ENCODE measurements around the gene DIPK1B.

Gene DIPK1B

DNA sequence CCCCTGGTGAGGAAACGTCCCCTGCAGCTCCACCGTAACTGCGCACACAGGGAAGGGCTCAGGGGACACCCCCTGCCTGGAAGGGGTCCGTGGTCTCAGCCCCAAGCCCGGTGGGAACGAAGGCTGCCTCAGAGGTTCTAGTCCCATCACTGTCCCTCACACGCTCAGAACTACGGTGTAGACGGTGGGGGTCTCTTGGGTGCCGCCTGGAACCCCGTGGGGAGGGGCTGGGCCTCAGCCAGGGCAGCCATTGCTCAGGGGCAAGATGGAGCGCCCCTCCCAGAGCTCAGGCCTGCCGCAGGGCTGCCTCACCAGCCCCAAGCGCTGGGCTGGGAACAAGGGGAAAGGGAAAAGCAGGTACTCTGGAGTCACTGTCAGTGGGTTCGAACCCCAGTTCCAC is 28.0 kb upstream of the DIPK1B start:
- H3K27ac ChIP-seq: no peak overlapping the region

DNA sequence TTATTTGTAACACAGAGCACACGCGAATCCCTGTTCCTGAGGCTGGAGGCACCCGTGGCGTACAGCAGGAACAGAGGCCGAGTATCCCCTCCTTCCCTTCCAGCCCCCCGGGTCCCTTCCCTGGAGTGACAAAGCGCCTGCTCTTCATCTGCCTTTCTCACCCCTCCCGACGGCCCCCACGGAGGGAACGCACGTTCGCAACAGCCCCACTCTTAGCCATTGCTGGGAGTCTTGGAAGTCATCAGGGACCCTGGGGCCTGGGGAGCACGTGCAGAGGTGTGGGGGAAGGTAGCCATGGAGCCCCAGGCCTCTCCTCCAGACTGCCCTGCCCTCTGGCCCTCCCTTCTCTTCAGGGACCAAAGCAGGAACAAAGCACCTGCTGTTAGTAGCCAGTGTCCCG is 27.6 kb upstream of the DIPK1B start:
- no peak overlapping the region for H3K4me3 ChIP-seq
- H3K27ac ChIP-seq: no peak overlapping the region

More for the DNA sequence above, 28.0 kb upstream of the DIPK1B start:
- H3K4me3 ChIP-seq: no peak overlapping the region

DNA sequence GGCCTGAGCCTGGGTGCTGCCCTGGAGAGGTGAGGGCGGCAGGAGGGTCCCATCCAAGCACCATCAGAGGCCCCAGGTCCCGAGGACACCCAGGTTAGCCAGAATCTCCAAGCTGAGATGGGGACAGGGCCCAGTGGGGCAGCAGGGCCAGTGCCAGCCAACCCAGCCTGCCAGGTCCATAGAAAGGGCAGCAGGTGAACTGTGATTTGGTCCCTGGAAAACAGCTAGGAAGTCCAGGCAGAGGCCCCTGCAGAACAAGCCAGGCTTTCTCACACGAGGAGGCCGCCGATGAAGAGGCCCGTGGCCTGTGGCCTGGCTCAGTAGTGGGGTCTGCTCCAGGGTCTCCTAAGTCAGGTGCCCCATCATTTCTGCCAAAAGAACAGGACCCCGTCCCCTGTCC is 27.2 kb upstream of the DIPK1B start:
- H3K27ac ChIP-seq: peak overlapping the region in 1 of 21 experiments; percentile 90
- H3K4me3 ChIP-seq: no peak overlapping the region

DNA sequence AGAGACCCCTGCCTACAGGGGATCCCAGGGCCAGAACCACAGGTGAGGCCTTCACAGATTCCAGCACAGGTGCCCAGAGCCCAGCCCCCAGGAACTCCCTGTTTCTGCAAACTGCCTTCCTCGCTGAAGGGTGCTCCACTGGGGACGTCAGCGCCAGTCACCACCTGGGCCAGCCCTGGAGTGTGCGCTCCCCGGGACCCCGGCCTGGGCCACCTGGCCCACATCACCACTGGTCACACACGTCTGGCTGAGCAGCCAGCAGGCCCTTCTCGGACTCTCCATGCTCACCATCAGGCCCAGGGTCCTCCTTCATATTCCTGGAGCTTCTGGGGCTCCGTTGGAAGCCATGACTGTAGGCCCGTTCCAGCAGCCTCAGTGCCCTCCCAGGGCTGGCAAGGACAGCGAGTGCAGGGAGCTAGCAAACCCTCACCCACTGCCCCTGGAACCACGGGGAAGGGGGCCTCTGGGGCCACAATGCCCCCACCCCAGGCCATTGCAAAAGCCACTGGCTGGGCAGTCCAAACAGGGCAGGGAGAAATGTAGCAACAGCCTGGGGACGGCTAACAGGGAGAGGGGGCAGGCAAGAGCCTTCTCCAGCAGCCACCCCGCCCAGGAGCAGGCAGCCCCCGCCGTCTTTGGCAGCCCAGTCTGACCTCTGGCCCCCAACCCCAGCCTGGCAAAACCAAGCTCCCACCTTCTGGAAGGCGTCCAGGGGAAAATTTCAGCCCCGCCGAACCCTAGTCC is 26.4 kb upstream of the DIPK1B start:
- peak overlapping the region in 19 of 21 experiments; percentile 71 to 96 (median 89) for H3K27ac ChIP-seq
- H3K4me3 ChIP-seq: peak overlapping the region; percentile 59 to 95 (median 84)

DNA sequence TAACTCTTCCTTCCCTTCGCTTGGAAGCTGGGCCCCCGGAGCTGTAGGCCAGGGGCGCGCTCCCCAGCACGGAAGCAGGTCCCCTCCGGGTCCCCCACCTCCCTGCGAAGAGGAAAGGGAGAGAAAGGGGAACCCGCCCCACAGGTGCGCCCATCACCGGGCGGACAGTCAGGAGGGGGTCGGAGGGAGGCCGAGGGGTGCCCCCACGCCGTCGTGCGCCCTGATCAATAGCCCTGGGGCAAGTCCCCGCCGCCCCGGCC is 25.9 kb upstream of the DIPK1B start:
- H3K4me3 ChIP-seq: peak overlapping the region; percentile 59 to 95 (median 84)

DNA sequence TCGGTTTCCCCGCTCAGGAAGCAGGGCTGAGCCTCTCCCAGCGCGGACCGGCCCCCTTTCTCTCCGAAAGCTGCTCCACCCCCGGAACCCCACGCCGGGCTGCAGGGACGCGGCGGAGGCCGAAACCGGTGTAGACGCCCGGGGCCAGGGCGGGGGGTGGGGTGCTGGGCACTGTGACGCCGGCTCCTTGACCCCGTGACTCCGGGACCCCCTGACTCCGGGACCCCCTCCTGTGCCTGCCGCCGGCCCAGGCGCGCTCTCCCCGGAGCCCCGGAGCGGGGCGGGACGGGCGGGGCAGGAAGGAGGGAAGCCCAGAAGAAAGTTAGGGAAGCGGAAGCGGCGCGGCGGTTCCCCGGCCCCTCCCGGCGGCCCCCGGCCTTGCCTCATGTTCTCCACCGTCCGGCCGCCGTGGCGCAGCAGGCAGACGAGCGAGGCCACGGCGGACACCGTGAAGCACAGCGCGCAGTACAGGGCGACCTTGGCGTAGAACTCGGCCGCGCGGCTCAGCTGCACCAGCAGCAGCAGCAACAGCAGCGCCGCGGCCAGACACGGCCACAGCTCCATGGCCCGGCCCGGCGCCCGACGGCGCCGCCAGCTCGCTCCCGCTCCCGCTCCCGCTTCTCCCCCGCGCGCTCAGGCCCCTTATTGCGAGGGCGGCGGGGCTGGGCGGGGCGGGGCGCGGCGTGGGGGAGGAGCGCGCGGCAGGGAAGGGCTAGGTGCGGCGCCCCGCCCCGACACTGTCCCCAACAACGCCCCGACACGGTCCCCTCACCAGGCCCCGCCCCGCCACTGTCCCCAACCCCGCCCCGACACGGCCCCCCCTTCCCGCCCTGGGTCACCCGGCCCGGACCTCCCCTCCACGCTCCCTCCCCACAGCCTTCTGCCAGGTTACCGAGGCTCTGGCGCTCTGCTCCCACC is 25.3 kb upstream of the DIPK1B start, which contains the start of gene AGPAT2:
Gene AGPAT2, minus strand, starts transcription at position 664 of the 918 bp plus-strand sequence. Its CDS starts 100 bp downstream, at position 564.
- Histone ChIP-seq H3K4me3 (peak within 1 kb of the TSS; percentile 59 to 95 (median 84)), H3K27ac (peak within 1 kb of the TSS; percentile 71 to 96 (median 89))

More for the DNA sequence above, 25.9 kb upstream of the DIPK1B start:
- peak overlapping the region; percentile 71 to 96 (median 89) for H3K27ac ChIP-seq

DNA sequence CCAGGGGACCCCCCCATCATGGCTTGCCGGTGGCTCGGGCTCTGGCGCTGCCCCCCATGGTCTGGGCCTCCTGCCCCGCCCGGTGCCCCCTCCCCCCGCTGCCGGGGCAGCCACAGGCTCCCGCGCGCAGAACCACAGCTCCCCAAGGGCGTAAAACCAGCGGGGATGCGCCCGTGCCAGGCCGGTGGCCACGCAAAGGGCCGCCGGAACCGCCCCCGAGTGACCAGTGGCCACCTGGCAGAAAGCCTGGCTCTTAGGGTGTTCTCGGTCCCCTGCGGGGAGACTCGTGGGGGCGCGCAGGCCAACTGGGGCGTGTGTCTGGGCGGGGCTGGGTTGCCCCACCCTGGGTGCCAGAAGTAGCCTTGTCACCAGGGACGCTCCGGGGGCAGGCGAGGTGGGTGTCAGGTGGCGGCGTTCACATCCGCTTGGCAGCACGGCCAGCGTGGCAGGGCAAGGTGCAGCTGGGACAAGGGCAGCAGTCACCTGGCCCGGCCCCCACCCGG is 24.6 kb upstream of the DIPK1B start:
- Histone ChIP-seq H3K4me3 (peak overlapping the region; percentile 59 to 95 (median 84)), H3K27ac (peak overlapping the region in 15 of 21 experiments; percentile 63 to 96 (median 88))

DNA sequence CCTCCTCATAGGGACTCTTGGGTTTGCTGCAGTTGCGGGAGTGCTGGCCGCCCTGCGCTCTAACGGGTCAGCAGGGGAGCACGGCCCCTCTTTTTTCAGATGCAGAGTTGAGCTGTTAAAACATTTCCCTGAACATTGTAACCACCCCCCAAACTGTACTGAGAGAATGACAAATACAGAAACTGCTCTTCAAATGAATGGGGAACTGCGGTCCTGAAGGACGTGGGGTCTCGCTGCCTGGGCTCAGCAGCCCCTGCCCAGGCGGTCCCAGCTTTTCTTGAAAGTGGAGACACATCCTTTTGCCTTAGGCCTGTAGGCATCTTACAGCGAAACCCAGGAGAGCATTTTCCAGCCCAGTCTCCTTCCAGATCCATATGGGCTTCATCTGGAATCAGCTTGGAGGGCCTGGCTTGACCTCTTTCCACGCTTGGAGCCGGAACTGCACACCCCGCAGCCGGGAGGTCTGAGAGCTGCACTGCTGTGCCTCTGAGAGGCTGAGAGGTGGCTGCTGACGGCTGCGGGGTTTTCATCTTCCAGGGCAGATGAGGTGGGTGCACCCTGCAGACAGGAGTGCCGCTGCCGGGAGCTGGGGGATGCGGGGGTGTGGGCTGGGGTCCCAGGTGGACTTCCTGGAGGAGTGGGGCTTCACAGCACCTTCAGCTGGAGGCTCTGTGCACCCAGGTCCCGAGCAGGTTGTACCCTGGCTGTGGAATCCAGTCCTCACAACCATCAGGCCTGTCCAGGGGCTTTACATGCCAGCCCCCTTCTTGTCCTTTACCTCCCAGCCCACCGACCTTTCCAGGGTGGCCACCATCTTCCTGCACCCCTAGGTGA is 23.9 kb upstream of the DIPK1B start:
- no peak overlapping the region for H3K4me3 ChIP-seq
- peak overlapping the region in 4 of 21 experiments; percentile 63 to 92 (median 84) for H3K27ac ChIP-seq

DNA sequence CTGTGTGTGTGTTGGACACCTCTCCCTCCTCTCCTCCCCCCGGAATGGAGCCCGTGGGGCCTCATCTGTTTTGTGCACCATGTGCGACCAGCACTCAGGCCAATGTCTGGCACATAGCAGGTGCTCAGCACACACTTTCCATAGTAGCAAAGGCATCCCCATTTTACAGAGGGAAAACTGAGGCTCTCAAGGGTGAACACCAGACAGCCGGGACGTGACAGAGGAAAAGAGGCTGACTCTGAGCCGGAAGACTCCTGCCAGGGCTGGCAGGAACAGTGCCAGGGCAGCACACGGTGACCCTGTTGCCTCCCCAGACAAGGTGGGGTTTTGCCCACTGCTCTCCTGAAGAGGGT is 23.3 kb upstream of the DIPK1B start:
- Histone ChIP-seq H3K27ac (no peak overlapping the region), H3K4me3 (no peak overlapping the region)

DNA sequence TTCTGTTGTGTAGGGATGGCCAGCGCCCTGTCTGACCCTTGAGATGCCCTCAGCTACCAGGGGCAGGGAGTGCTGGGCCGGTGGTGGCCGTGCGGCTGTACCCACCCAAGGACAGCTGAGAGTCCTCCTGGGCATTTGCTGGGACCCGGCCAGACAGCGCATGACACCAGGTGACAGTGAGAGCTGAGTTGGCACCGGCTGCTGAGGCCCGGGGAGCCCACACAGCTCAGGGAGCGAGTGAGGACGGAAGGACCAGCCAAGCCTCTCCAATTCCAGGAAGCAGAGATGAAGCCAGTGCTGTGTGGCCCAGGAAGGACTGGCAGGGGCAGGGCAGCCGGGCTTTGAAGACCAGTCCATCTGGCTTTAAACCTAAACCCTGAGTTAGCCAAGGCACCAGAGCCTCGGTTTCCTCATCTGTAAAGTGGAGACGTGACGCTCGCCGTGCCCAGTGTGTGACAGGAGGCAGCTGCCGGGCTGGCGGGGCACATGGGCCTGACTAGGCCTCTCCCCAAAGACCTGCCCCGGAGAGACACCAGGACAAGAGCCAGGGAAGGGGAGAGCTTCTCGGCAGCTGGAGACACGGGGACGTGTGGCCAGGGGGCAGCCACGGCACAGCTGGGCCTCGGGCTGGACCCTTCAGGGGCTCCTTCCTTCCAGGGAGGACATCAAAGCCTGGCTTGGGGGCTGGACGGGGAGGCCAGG is 22.1 kb upstream of the DIPK1B start:
- H3K27ac ChIP-seq: no peak overlapping the region
- no peak overlapping the region for H3K4me3 ChIP-seq

DNA sequence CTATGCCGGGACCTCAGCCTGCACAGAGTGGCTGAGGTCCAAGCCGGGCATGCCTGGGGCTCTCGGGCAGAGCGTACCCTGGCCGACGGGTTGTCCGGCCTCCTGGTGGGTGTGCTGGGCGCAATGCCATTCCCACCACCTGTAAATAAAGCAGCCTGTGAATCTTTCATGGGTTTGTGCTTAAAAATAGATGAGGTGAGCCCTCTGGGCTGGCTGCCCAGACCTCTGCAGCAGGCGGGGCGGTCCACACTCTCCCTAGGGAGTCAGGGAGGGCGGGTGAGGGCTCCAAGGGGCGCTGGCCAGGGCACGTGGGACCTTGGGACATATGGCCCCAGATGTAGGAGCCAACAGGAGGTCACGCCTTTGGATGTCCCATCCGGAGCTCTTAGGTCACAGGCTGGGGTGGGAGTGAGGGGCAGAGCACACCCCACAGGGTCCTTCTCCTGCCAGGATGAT is 21.5 kb upstream of the DIPK1B start:
- Histone ChIP-seq H3K27ac (no peak overlapping the region), H3K4me3 (no peak overlapping the region)

DNA sequence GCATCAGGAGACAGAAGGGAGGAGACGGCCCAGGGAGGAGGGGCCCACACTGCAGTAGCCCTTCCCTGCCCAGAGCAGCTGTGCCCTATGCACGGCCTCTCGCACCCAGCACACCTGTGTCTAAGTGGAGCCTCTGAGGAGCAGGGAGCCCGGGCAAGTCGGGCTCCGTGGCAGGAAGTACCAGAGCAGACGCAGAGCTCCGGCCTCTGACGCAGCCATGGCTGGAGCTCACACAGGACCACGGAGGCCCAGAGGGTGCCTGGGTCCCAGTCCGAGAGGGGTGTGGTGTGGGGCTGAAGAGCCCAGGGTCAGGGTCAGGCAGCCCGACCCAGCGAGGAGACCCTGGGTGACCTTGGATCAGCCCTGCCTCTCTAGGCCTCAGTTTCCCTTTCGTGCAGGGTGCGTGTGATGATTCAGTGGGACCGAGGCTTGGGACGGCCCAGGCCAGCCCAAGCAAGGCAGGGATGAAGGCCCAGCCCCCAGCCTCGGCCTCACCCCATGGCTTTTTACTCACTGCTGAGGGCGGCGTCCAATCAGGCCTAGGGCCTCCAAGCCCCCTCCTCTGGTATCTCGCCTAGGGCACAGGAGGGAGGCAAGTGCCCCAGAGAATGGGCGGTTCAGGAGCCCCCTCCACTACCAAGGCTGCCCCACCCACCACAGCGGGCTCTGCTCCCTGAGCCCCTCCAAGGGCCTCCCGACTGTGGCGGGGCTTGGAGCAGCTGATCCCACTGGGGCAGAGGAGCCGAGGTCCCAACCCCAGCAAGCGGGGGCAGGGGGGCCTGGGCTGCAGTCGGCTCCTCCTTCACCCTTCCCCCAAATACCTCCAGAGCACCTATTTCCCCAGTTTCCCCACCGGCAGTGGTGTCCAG is 20.8 kb upstream of the DIPK1B start:
- no peak overlapping the region for H3K27ac ChIP-seq
- no peak overlapping the region for H3K4me3 ChIP-seq

DNA sequence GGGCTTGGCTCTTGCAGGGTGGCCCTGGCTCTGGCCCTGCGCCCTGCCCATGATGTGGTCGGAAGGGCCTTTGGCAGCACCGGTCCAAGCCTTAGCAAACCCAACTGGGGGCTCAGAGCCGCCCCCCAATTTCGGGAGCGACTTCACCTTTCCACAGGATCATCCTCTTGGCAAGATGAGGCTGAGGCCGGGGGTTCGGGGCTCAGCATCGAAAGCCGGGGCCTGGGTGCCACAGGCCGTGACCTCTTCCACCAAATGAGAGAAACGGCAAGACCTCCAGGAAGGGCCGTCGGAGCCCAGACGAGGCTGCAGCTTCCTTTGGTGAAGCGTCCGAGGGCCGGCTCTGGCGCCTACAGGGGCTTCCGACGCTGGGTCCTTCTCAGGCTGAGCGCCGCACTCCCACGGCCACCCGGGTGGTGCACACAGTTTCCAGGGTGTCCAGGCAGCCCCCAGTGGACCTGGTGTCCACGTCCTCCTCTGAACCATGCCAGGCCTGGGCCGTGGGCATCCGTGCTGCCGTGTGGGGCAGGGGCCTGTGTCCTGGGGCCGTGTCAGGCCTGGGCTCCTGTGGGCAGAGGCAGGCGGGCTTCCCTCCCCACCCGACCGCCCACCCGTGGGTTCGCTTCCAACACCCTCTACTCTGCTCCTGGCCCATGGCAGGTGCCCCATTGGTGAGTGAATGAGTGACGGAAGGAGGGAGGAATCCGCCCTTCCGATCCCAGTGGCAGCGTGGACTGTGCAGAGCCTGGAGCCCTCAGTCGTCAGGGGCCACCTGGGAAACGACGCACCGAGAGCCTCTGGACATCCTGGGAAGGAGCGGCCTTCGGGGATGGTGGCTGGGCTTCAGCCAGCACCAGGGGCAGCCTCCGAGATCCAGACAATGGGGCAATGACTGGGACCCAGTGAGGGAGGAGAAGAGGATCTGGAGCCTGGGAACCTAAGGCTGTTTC is 19.9 kb upstream of the DIPK1B start:
- no peak overlapping the region for H3K27ac ChIP-seq
- H3K4me3 ChIP-seq: no peak overlapping the region

DNA sequence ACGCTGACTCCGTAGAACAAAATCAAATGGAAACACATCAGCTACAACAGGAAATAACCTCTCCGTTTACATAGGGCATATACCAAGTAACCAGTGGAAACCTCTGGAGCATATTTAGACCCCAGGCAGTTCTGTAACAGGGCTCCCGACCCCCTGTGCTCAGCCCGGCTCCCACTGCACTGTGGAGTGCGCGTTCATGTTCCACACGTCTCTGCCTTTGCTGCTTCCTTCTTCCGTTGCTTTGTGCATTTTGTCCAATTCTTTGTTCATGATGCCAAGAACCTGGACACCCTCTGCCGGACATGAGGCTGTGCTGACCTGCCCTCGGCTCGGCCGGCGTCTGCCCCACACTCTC is 19.3 kb upstream of the DIPK1B start:
- peak overlapping the region in 4 of 21 experiments; percentile 6 to 44 (median 26) for H3K27ac ChIP-seq
- no peak overlapping the region for H3K4me3 ChIP-seq

DNA sequence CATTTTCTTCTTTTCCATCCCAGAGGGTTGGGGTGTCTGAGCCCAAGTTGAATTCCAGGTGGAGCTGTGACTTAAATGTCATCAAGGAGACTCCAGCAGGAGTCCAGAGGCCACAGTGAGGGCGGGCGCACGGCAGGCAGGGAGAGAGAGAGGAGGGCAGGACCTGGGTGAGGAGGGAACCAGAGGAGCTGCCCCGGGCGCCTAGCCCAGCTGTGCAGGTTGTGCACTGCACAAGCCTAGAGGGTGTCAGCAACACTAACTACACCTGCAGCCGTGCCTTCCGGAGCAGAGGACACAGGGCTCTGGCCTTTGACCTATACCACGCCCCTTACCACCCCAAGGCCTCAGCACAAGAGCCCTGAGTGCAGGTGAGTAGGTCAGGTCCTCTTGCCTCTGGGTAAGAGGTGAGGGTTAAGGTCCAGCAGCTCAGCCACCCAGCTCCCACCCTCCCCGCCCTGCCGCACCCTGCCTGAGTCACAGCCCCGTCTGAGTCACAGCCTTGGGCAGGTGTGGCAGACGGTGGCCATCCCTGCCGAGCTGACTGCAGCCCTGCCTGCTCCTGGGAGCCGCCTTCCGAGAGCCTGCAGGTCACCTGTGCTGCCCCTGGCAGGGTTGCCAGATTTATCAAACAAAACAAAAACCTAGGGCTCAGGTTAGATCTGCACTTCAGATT is 18.7 kb upstream of the DIPK1B start:
- Histone ChIP-seq H3K4me3 (no peak overlapping the region), H3K27ac (peak overlapping the region in 10 of 21 experiments; percentile 3 to 67 (median 17))

DNA sequence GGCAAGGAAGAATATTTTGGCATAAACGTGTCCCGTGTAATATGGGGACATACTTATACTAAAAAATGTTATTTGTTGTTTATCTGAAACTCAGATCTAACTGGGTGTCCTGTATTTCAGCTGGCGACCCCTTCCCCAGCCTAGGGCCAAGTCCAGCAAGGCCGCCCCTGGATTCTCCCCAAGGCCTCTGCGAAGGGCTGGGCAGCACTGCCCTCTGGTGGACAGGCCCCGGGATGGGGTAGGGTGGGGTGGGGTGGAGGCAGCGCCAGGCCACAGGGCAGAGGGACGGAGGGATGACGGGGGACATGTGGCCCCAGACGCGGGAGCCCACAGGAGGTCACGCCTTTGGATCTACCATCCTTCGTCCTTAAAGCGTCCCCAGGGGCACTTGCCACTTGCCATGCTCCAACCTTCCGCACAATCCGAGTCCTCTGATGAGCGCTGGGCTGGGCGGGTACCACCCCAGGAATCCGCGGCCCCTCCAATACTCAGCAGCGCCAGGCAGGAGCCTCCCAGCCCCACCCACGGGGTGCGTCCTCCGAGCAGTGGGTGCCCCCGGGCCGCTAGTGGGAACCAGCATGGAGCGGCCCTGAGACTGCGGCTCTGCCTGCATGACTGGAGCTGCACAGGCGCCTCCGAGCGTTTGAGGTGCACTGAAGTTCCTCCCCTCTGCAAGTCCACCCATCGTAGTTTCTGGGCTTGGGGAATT is 18.1 kb upstream of the DIPK1B start:
- Histone ChIP-seq H3K4me3 (no peak overlapping the region), H3K27ac (peak overlapping the region in 8 of 21 experiments; percentile 3 to 67 (median 8))
